ENCODE results near the gene LEKR1.

DNA sequence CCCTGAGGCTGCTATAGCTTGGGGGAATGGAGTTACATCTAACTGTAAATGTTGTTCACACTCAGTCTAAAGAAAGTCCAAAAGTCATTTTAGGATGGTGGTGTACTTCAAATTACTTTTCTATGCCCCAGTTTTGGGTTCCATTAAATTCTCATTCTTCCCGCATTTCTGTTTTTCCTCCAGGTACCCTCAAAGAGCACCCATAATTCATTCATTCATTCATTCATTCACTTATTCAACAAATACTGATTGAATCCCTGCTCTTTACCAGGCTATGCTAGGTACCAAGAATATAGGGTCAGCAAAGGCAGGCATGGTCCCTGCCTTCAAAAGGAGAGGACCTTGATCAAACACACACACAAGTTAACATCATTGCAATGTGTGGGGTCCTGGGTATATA is 257.7 kb downstream of the LEKR1 start:
- TF ChIP-seq, protein P1, sequence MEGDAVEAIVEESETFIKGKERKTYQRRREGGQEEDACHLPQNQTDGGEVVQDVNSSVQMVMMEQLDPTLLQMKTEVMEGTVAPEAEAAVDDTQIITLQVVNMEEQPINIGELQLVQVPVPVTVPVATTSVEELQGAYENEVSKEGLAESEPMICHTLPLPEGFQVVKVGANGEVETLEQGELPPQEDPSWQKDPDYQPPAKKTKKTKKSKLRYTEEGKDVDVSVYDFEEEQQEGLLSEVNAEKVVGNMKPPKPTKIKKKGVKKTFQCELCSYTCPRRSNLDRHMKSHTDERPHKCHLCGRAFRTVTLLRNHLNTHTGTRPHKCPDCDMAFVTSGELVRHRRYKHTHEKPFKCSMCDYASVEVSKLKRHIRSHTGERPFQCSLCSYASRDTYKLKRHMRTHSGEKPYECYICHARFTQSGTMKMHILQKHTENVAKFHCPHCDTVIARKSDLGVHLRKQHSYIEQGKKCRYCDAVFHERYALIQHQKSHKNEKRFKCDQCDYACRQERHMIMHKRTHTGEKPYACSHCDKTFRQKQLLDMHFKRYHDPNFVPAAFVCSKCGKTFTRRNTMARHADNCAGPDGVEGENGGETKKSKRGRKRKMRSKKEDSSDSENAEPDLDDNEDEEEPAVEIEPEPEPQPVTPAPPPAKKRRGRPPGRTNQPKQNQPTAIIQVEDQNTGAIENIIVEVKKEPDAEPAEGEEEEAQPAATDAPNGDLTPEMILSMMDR (IDR thresholded peaks at IDR 0.05), result no peak
- no peak for TF ChIP-seq POLR2A (IDR thresholded peaks at IDR 0.05)

Measured in testis (tissue), 2 donors.